Midbrain (tissue), 1 donor: Measurements from ENCODE around the gene CLECL1.

Experiments used
- DNase-seq: peaks from one replicate; lab custom pipeline; 2025; lab: John Stamatoyannopoulos, UW

The CLECL1 gene

DNA sequence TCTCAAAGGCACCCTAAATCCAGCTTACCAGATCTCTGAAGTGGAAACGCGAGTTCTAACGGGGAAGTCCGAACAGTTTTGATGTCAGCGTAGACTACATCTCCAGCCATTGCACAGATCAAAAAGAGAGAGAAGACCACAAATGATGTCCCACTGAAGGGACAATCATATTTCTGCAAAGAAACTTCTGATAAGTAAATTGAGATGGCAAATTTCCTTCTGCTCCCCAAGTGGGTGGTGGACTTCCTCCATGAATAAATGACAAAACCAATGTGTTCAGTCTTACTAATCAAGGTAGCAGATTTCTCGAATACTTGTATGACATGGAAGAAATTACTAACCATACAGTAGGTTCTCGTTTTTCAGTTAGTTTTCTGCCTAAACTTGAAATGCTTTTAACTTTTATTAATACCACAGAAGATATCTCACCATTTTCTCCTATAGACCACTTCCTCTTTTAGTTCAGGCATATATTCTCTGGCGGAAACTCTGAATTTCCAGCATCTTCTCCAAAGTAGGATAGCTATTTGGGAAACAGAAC lies at the start of gene CLECL1:
Gene CLECL1 (minus strand): TSS at position 177 of the 541 bp plus-strand sequence.
- no peak for DNase-seq

DNA sequence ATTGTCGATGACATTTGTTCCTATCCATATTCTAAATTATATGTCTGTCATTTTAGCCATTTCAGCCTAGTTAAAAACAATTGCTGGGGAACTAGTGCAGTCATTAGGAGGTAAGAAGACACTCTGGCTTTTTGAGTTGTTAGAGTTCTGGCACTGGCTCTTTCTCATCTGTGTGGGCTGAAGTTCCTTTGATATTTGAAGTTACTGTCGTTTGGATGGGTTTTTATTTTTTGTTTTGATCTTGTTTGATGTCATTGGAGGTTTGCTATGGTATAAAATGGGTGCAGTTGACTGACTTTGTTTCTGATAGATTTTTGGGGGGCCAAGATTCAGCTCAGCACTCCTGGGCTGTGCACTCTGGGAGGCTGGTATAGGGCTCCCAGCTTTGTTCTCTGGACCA lies 48.5 kb upstream of the CLECL1 start:
- no peak for DNase-seq

- no peak for DNase-seq
Measured at GRCh38 chr12:9779209-9779608, 46.3 kb upstream of the CLECL1 start.

DNA sequence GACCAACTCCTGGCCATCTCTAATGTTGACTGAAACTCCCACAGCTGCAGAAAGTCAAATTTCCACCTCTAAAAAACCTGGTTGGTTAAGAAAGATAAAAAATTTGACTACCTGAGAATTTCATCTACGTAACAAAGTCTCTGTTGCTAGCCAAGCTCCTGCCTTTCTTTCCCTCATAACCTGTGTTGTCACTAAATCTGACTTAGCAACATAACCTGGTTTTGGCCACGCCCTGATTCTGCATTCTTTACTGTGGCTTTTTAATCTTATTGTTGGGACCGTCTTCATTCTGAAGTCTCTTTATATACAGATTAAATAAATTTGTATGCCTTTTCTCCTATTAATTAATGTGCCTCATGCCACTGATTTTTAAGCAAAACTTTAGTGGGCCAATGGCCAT lies 43.9 kb upstream of the CLECL1 start:
- no peak for DNase-seq

DNA sequence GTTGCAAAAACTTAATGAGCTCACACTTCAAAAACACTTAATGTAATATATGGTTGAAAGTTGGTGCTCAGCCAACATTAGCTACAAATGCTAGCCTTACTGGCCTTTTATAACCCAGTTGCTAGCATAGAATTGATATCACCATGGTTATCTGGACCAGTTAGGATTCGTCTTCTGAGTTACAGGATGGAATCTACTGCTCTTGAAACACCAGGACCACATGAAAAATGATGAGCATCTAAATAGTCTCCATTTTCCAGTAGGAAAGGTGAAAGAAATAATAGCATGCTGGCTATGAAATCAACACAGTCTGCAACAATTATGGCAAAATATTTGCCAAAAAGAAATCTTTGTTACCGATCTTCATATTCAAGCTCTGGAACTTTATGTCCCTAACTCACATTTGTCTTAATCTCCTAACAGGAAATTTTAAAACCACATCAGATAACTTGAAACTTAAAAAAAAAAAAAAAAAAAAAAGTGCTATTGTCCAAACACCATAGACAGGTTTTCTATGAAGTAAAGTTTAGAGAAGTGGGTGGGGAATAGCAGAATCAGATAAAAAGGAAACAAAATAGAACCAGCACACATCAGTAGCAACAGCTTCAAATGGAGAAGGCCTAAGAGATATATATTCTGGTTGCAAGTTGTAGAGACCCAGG lies 40.5 kb upstream of the CLECL1 start:
- DNase-seq = no peak

- DNase-seq = no peak
Measured at GRCh38 chr12:9763025-9763424, 30.1 kb upstream of the CLECL1 start.

DNA sequence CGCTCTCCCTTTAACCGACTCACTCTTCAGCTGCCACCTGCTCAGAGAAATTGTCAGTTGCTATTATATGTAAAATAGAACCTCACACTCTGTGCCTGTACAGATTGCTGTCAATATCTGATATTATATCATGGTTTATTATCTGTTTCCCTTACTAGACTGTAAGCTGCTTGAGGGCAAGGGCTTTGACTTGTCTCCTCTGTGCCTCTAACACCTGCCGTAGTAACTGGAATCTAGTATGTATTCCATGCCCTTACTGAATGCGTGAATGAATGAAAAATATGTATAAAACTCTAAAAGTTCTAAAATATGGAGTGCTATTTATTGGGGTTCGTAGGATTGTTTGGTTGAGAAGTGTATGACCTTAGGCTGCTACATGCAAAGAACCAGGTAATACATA lies 29.5 kb upstream of the CLECL1 start:
- DNase-seq = no peak

- no peak for DNase-seq
Measured at GRCh38 chr12:9761419-9761781, 28.5 kb upstream of the CLECL1 start.

- DNase-seq = no peak
Measured at GRCh38 chr12:9760699-9761418, 28.0 kb upstream of the CLECL1 start, which contains the start of gene CD69. CD69 (minus strand) TSS chr12:9760901; CDS start chr12:9760820, 81 bp downstream.

GRCh38 chr12:9760120-9760519 lies 27.2 kb upstream of the CLECL1 start:
- DNase-seq = no peak

DNA sequence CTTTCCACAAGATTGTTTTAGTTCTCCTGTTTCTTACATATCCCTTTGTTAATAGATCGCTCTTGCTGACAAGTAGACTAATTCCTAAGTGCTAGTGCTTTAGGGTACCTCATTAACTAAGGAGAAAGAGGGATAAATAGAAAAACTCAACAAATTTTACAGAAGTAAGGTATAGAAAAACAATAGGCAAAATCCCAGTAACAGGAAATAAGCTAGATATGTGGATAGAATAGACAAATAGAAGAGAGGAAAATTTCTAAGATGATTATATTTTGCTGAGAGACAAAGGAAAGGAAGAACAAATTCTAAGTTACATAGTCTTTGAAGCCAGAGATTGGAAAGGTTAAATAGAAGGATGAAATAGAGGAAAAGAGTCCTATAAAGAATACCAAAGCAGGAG lies 26.8 kb upstream of the CLECL1 start:
- DNase-seq = no peak

DNA sequence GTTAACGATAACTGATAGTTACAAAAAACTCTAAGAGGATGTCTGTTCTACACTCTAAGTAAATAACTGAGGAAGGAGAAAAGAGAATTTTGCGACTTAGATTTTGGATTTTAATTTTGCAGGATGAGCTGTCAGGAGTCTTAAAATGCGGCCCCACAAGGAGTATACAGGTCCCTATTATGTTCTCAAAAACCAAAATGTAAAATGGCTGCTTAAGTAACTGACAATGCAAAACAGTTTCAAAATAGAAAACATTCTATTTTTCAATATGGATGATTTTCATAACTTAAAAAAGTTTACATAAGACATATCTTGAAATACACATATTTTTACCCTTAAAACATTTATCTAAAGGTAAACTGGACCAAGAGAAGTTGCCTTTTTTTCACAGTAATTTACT lies 25.2 kb upstream of the CLECL1 start:
- DNase-seq = no peak

- DNase-seq = no peak
Measured at GRCh38 chr12:9757433-9758025, 24.6 kb upstream of the CLECL1 start.

GRCh38 chr12:9756706-9757105 lies 23.8 kb upstream of the CLECL1 start:
- no peak for DNase-seq

- no peak for DNase-seq
Measured at GRCh38 chr12:9756170-9756569, 23.3 kb upstream of the CLECL1 start.

- no peak for DNase-seq
Measured at GRCh38 chr12:9755567-9755966, 22.7 kb upstream of the CLECL1 start.

GRCh38 chr12:9755035-9755434 lies 22.1 kb upstream of the CLECL1 start:
- no peak for DNase-seq

GRCh38 chr12:9754099-9754927 lies 21.4 kb upstream of the CLECL1 start:
- DNase-seq = no peak

DNA sequence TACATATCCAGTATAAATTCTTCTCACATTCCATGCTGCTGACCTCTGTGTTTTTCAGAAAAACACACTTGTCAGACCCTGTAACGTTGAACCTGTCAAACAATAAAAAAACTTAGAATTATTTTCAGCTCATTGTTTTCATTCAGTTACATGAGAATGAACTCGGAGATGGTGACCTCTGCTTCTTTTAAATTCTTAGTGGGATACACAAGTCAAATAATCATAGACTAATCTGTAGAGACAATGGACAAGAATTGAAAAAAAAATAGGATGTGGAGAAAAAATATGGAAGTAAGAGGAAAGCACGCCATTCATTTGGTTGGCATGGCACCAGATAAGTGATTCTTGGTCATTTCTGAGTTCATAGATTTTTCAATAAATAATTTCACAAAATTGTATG lies 20.6 kb upstream of the CLECL1 start:
- no peak for DNase-seq

GRCh38 chr12:9753073-9753472 lies 20.2 kb upstream of the CLECL1 start:
- no peak for DNase-seq

DNA sequence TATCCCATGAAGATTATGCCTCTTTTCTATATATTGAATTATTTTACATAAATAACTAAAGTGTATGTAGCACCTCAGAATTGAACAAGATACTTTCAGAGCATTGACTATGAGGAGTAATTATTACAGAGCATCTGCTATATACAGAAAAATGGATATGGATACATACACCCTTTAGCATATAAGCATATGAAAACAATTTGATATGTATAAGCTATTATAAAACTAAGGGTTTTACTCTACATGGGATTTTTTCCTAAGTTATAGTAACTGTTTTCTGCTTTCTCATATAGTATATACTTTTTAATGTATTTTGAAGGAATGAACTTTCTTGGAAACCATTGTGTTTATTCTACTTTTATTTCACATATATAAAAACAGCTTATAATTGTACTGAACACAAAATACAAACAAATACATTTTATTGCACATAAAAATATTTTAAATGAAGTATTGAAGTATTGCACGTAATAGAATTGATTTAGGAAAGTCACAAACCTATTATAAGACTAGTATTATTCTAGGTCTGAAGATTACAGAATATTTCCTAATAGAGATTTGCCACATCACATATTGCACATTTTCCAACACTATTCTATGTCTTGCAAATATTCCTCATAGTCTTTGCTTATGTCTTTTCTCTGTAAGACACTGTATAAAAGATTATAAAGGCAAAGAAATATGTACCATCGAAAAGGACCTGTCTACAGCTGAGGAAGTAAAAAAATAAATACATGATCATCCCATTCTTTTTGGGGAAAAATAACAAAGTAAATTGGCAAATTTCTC lies 19.4 kb upstream of the CLECL1 start:
- no peak for DNase-seq
